ENCODE measurements around the gene EPHA6.
"Not testable (repeated sequence)": the region's sequence is repeated elsewhere in the genome, so short reads cannot be mapped to it uniquely, and the experiment has no call there.

EPHA6 gene

DNA sequence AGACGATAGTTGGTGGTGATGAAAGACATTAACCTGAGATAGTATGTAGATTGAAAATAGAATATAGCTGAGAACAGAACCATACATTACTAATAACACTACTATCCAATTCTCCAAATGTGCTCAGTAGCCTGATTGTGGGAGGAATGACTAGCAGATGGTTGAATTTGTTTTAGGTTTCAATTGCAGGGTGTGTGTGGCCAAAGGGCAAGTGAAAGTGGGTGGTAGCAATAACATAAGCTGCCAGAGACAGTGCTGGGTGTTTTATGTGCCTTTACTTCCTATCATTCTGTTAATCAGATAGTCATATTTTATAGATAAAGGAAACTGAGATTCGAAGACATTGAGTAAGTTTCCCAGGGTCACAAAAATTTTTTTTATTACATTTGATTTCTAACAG, 700.7 kb downstream of the EPHA6 start:
- POLR2A ChIA-PET (ENCODE audit: low non-redundant PET) = no interaction called here

DNA sequence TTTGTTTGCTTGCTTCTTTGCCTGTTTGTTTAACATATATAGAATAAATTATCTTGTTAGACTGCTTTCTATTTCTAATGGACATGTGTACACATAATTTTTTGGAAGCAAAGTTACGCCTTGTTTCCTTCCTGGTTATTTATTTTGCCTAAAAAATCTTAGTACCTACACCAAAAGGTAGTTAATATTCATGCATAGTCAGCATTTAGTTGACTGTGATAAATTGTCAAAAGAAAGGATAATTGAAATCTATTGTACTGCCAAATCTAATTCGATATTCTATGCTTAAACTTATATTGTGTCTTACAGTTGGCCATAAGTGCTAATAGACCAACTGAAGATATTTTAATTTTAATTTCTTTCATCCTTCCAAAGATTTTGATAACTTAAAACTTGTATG, 716.3 kb downstream of the EPHA6 start:
- CTCF ChIA-PET = no interaction called here
- no peak for DNase-seq (ENCODE audit: low spot score)
- POLR2A ChIA-PET (ENCODE audit: low non-redundant PET) = no interaction called here
- no peak overlapping the region for H3K27ac ChIP-seq
- TF ChIP-seq CTCF (conservative IDR thresholded peaks at IDR 0.05; ENCODE audit: low read depth) = no peak

More for the DNA sequence above, 700.7 kb downstream of the EPHA6 start:
- no peak for TF ChIP-seq CTCF (conservative IDR thresholded peaks at IDR 0.05; ENCODE audit: low read depth)
- DNase-seq (ENCODE audit: low spot score) = no peak
- CTCF ChIA-PET = no interaction called here
- no peak overlapping the region for H3K27ac ChIP-seq

GRCh38 chr3:97547573-97547972, 733.2 kb downstream of the EPHA6 start:
- POLR2A ChIA-PET (ENCODE audit: low non-redundant PET); DNase-seq (ENCODE audit: low spot score); CTCF ChIA-PET; H3K27ac ChIP-seq: not testable (repeated sequence)

- H3K27ac ChIP-seq = no peak overlapping the region
- ChIA-PET CTCF (no interaction called here), POLR2A (ENCODE audit: low non-redundant PET) (no interaction called here)
- no peak for TF ChIP-seq CTCF (conservative IDR thresholded peaks at IDR 0.05; ENCODE audit: low read depth)
- no peak for DNase-seq (ENCODE audit: low spot score)
Measured at GRCh38 chr3:97550408-97550807, 736.0 kb downstream of the EPHA6 start.

GRCh38 chr3:97552186-97552585, 737.8 kb downstream of the EPHA6 start:
- TF ChIP-seq CTCF (conservative IDR thresholded peaks at IDR 0.05; ENCODE audit: low read depth) = no peak
- POLR2A ChIA-PET (ENCODE audit: low non-redundant PET) = no interaction called here
- no peak for DNase-seq (ENCODE audit: low spot score)
- H3K27ac ChIP-seq = no peak overlapping the region
- CTCF ChIA-PET = no interaction called here

DNA sequence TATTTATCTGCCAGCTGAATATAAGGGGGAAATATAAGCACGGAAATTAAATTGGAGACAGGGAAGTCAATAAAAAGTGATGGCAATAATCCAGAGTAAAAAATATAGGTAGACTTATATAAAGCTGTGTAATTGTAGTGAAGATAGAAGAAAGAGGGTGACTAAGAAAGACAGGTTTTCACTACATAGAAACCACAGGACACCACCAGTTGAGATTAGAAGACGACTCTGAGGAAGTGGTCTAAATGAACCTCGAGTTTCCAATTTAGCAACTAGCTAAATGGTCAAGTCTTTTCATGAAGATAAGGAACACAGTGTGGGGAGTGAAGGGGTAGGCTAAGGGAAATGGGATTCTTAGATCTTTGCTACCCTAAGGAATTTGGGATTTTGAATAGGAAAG, 761.3 kb downstream of the EPHA6 start:
- ChIA-PET CTCF (interaction anchor here (0.7 kb wide), 1 partner anchor 209 kb away, joined by 3 read pairs; no protein-coding TSS in a partner anchor), POLR2A (ENCODE audit: low non-redundant PET) (no interaction called here)
- TF ChIP-seq CTCF (conservative IDR thresholded peaks at IDR 0.05; ENCODE audit: low read depth) = no peak
- no peak for DNase-seq (ENCODE audit: low spot score)
- no peak overlapping the region for H3K27ac ChIP-seq

- no peak for TF ChIP-seq CTCF (conservative IDR thresholded peaks at IDR 0.05; ENCODE audit: low read depth)
- POLR2A ChIA-PET (ENCODE audit: low non-redundant PET) = no interaction called here
- no peak for DNase-seq (ENCODE audit: low spot score)
- CTCF ChIA-PET = no interaction called here
- H3K27ac ChIP-seq = no peak overlapping the region
Measured at GRCh38 chr3:97576221-97576620, 761.8 kb downstream of the EPHA6 start.

Measured in RWPE1 (cell line).